GM10266 (cell line): ENCODE data around the gene C1orf174.

Experiments used
- DNase-seq: peaks from one replicate; pipeline ENCODE4 v3.0.0; 2012; ENCODE audit errors: extremely low spot score
- TF ChIP-seq, protein P1 (sequence below): IDR thresholded peaks from 2 replicates; pipeline ENCODE4 v1.5.1; 2012; ENCODE audit warnings: mild to moderate bottlenecking, low read depth; ENCODE audit not compliant: control insufficient read depth, insufficient read depth; ENCODE audit errors: missing control alignments

Gene C1orf174

DNA sequence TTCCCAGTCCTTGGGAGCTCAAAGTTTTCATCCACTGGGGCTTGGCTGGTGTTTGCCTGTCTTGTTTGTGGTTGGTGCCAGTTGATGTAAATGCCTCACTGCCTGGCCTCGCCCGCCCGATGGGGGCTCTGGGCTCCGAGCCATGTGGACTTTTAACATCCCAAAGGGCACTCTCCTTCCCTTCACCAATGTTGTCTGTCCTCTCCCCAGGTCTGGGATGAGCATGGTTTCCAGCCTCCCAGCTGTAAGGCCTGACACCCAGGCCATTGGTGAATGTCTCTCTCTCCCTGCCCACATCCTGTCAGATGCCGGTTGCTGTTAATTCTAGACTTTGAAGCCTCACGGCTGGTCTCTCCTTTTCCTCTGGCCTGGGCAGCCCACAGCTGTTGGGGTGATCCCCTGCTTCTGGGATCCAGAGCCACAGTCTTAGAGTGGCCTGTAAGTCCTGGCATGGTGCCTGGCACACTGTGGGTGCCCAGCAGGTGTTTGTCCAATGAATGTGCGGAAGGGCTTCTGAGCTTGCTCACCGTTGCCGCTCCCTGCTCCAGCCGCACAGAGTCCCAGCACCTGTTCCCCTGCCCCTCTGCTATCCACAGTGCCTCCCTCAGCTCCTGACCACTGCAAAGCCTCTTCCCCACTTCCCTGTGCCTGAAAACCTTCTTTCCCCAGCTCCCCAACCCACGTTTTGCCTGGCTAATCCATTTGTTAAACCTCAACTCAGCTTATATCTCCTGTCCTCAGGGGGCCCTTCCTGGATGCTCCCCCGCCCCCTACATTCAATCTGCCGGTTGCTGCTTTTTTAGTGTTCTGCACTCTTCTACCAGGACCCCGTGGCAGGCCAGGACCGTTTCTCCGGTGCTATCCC, 3.3 kb upstream of the C1orf174 start:
- no peak for DNase-seq
- TF ChIP-seq, protein P1, sequence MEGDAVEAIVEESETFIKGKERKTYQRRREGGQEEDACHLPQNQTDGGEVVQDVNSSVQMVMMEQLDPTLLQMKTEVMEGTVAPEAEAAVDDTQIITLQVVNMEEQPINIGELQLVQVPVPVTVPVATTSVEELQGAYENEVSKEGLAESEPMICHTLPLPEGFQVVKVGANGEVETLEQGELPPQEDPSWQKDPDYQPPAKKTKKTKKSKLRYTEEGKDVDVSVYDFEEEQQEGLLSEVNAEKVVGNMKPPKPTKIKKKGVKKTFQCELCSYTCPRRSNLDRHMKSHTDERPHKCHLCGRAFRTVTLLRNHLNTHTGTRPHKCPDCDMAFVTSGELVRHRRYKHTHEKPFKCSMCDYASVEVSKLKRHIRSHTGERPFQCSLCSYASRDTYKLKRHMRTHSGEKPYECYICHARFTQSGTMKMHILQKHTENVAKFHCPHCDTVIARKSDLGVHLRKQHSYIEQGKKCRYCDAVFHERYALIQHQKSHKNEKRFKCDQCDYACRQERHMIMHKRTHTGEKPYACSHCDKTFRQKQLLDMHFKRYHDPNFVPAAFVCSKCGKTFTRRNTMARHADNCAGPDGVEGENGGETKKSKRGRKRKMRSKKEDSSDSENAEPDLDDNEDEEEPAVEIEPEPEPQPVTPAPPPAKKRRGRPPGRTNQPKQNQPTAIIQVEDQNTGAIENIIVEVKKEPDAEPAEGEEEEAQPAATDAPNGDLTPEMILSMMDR: no peak

DNA sequence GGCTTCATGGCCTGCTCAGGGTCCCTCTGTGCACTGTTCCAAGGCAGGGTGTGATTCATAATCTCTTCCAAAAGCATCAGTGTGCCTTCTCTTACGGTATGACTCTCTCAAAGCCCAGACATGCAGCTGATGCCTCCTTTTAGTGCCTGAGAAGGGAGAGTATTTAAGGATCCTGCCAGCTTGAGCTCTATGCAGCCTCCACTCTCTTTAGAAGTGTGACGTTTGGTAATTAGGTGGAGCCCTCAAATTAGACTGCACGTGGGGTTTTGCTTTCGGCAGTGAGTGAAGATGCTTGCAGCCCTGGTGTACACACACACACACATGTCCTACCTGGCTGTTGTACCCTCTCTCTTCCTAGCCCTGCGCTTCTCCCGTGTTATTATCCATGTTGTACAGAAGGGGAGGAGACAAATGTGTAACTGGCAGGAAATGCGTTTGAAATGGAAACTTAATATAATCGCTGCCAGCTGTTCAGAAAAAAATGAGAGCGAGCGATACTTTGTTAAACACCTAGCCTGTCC, 2.6 kb upstream of the C1orf174 start:
- no peak for DNase-seq
- TF ChIP-seq, protein P1: no peak

- TF ChIP-seq, protein P1: no peak
- DNase-seq: no peak
Measured at GRCh38 chr1:3902111-3902511, 2.0 kb upstream of the C1orf174 start.

DNA sequence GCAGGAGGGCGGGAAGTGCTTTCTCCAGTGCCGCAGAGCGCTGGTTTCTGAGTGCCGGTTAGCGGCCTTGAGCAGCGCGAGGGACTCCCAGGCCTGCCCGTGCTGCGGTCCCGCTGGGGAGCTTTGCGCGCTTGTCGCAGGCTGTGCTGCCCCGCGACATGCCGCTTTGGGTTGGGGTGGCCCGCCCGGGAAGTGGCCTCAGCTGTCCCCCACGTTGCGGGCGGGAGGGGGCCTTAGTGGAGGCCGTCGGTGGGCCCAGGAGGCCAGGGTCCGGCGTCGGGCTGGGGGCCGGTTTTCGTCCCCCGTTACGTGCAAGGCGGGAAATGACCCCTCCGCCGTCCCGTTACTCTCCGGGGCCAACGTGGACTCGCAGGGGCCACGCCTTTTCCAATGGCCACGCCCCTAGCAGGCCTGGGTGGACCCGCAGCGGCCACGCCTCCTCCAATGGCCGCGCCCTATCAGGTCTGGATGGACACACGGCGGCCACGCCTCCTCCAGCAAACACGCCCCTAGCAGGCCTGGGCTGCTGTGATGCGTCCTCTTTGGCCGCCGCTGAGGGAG, 977 bp upstream of the C1orf174 start:
- TF ChIP-seq, protein P1: no peak
- DNase-seq: peak; percentile 97

DNA sequence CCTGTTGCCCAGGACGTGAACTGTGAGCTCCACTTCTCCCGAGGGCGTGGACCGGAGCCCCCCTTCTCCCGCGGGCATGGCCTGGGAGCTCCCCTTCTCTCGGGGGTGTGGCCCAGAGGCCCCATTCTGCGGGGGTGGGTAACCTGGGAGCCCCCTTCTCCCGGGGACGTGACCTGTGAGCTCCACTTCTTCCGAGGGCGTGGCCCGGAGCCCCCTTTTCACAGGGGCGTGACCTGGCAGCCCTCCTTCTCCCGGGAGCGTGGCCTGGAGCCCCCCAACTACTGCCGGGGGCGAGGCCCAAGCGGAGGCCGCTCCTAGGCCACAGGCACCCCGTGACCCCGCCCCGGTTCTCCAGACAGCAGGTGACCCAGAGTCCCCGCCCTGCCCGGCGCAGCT, 320 bp downstream of the C1orf174 start:
- DNase-seq: peak; percentile 61

DNA sequence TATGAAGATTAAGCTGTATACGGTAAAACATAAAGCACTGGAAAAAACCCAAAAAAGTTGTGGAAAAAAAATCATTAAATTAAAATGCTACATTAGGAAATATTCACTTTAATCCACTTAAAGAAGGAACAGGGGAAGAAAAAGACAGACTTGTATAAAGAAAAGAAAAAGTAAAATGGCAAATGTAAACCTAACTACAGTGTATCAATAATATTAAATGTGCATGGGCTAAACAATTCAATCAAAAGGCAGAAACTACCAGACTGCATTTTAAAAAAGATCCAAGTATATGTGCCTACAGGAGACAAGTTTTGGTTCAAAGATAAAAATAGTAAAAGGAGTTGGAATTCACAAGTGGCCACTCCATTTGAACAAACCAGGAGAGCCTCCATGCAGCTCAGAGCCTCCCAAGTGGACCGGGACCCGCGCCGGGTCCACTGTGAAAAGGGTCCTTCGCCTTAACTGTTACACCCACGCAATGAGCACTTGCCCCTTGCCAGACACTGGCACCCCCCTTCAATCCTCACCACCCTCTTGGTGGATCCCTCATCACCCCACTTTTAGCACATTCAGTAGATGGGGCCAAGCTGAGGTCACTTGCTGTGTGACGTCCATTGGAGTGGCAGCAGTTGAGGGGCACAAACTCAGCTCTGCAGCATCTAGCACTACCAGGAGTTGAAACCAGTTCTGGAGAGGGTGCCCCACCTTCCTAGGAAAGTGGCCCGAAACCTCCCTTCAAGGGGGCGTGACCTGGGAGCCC, 898 bp downstream of the C1orf174 start:
- no peak for DNase-seq
- TF ChIP-seq, protein P1: peak; percentile 2

More for the DNA sequence above, 320 bp downstream of the C1orf174 start:
- TF ChIP-seq, protein P1: no peak
